Measurements from ENCODE around the gene EHF.

Gene EHF

DNA sequence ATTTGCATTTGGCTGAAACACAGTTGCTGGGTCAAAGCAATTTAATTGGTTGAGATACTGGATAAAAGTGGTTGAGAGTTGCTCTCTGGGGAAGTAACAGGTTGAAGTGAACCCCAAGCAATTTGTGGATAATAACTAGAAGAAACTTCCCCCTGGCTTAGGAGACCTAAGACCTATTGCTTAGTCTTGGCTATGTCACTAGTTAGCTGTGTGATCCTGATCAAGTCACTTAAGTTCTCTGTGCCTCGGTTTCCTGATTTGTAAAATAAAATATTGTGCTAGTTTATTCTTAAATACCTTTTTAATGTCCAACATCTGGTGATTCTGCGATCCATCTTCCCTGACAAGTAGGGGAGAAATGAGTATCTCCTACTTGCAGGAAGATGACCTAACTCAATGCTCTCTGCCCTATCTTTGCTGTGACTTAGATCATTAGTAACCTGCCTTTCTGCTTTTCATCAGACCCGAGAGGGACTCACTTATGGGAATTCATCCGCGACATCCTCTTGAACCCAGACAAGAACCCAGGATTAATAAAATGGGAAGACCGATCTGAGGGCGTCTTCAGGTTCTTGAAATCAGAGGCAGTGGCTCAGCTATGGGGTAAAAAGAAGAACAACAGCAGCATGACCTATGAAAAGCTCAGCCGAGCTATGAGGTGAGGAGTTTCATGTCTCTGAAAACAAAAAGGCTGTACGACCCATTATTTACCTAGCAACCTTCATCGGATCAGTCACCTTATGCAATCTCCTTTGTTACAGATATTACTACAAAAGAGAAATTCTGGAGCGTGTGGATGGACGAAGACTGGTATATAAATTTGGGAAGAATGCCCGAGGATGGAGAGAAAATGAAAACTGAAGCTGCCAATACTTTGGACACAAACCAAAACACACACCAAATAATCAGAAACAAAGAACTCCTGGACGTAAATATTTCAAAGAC, 37.5 kb downstream of the EHF start:
- Histone ChIP-seq H3K9ac (ENCODE audit: low read depth, low read length) (no peak overlapping the region), H3K4me1 (ENCODE audit: insufficient read depth, low read length) (peaks cover 12% of the 10 kb centered on the region; the same call in 1 of the 2 replicates), H3K27ac (ENCODE audit: low read length) (no peak overlapping the region), H3K27me3 (ENCODE audit: insufficient read depth, low read length) (no peaks in the 10 kb centered on the region), H3K4me3 (ENCODE audit: low read length) (no peak overlapping the region), H3K36me3 (ENCODE audit: insufficient read depth, low read depth, low read length) (no peaks in the 10 kb centered on the region), H3K9me3 (ENCODE audit: insufficient read depth, low read depth, low read length) (no peaks in the 10 kb centered on the region)

DNA sequence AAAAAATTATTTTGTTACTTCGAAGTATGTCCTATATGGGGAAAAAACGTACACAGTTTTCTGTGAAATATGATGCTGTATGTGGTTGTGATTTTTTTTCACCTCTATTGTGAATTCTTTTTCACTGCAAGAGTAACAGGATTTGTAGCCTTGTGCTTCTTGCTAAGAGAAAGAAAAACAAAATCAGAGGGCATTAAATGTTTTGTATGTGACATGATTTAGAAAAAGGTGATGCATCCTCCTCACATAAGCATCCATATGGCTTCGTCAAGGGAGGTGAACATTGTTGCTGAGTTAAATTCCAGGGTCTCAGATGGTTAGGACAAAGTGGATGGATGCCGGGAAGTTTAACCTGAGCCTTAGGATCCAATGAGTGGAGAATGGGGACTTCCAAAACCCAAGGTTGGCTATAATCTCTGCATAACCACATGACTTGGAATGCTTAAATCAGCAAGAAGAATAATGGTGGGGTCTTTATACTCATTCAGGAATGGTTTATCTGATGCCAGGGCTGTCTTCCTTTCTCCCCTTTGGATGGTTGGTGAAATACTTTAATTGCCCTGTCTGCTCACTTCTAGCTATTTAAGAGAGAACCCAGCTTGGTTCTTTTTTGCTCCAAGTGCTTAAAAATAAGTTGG, 38.3 kb downstream of the EHF start:
- H3K4me3 ChIP-seq (ENCODE audit: low read length): no peak overlapping the region
- H3K9me3 ChIP-seq (ENCODE audit: insufficient read depth, low read depth, low read length): no peaks in the 10 kb centered on the region
- H3K27me3 ChIP-seq (ENCODE audit: insufficient read depth, low read length): no peaks in the 10 kb centered on the region
- no peak overlapping the region for H3K27ac ChIP-seq (ENCODE audit: low read length)
- no peak overlapping the region for H3K9ac ChIP-seq (ENCODE audit: low read depth, low read length)
- no peaks in the 10 kb centered on the region for H3K36me3 ChIP-seq (ENCODE audit: insufficient read depth, low read depth, low read length)
- peaks cover 6% of the 10 kb centered on the region; the same call in 1 of the 2 replicates for H3K4me1 ChIP-seq (ENCODE audit: insufficient read depth, low read length)

DNA sequence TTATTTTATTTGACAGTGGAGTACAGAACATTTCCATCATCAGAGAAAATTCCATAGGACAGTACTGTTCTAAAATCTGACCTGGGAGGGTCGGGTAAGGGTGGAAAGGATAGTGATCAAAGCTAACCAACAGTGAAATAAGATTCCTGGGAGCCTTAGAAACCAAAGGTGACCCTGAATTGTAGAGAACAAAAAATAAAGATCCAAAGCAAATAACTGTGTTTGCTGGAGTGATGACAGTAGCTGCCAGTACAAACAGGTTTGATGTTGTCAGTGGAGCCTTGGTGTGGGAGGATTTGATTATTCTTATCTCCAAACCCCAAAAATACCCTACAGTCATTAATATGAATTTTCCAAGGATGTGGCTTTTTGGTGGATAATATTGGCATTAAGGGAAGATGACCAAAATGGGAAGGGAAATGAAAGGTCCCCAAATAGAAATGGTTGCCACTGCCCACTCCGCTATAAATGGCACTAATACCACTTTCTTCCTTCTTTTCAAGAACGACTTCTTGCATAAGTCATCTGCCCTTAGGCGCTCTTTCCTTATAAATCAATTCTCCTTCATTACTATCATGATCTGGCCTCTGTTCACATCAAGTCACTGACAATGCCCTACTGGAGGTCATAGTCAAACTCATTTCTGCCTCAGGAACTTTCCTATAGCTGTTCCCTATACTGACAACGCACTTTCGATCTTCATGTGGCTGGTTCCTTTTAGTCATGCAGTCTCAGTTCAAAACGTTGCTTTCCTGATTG, 44.4 kb downstream of the EHF start:
- no peaks in the 10 kb centered on the region for H3K36me3 ChIP-seq (ENCODE audit: insufficient read depth, low read depth, low read length)

DNA sequence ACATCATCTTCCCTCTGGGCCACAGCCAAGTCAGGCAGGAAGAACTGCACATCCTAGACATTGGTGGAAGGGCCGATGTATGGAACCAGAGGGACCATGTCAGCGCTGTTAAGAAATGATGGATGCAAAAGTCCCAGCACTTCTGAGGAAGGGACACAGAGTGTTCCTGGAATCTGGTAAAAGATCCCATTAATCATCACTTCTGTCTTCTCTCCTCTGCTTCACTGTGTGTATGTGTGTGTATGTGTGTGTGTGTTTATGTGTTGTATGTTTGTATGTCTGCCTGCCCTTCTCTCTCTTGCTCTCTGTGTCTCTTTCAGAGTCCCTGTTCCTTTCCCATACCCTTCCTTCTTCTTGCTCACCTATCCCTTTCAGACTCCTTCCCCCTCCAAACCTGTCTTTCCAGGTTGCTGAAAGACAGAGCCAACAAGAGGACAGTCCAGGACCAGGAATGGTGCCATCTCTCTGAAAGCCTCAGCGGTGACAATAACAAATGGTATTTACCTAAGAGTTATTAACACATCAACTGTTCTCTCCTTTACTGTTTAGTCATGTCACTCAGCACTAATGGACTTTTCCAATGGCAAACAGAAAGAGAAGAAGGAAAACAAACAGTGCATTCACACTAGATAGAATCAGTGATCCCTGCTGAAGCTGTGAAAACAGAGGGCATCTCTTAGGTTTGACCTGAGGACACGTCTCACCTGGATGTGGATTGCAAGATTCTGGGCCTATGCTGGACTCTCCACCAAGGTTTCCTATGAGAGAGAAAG, 47.1 kb downstream of the EHF start:
- peaks cover 7% of the 10 kb centered on the region; the same call in 1 of the 2 replicates for H3K4me1 ChIP-seq (ENCODE audit: insufficient read depth, low read length)
- H3K4me3 ChIP-seq (ENCODE audit: low read length): no peak overlapping the region
- no peaks in the 10 kb centered on the region for H3K36me3 ChIP-seq (ENCODE audit: insufficient read depth, low read depth, low read length)
- no peak overlapping the region for H3K9ac ChIP-seq (ENCODE audit: low read depth, low read length)
- H3K9me3 ChIP-seq (ENCODE audit: insufficient read depth, low read depth, low read length): no peaks in the 10 kb centered on the region
- no peak overlapping the region for H3K27ac ChIP-seq (ENCODE audit: low read length)
- no peaks in the 10 kb centered on the region for H3K27me3 ChIP-seq (ENCODE audit: insufficient read depth, low read length)

More for the DNA sequence above, 44.4 kb downstream of the EHF start:
- H3K27me3 ChIP-seq (ENCODE audit: insufficient read depth, low read length): no peaks in the 10 kb centered on the region
- H3K4me3 ChIP-seq (ENCODE audit: low read length): no peak overlapping the region
- H3K9me3 ChIP-seq (ENCODE audit: insufficient read depth, low read depth, low read length): no peaks in the 10 kb centered on the region
- H3K27ac ChIP-seq (ENCODE audit: low read length): no peak overlapping the region
- no peaks in the 10 kb centered on the region for H3K4me1 ChIP-seq (ENCODE audit: insufficient read depth, low read length)
- H3K9ac ChIP-seq (ENCODE audit: low read depth, low read length): no peak overlapping the region

DNA sequence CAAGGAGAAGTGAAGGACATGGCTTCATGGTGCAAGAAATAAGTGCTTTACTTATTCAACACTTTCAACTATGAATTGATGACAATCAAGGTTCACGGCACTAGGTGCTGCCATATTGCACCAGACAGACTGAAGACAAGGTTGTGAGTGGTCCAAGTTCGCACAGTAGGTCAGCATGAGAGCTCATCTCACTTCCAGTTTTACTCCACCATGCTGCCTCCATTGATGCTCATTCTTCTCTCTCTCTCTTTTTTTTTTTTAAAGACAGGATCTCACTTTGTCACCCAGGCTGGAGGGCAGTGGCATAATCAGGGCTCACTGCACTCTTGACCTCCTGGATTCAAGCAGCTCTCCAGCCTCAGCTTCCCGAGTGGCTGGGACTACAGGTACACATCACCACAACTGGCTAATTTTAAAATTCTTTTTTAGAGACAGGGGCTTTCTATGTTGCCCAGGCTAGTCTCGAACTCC, 47.7 kb downstream of the EHF start:
- Histone ChIP-seq H3K27me3 (ENCODE audit: insufficient read depth, low read length) (no peaks in the 10 kb centered on the region), H3K9me3 (ENCODE audit: insufficient read depth, low read depth, low read length) (no peaks in the 10 kb centered on the region), H3K9ac (ENCODE audit: low read depth, low read length) (no peak overlapping the region), H3K36me3 (ENCODE audit: insufficient read depth, low read depth, low read length) (no peaks in the 10 kb centered on the region), H3K4me1 (ENCODE audit: insufficient read depth, low read length) (peaks cover 7% of the 10 kb centered on the region; the same call in 1 of the 2 replicates), H3K27ac (ENCODE audit: low read length) (no peak overlapping the region), H3K4me3 (ENCODE audit: low read length) (no peak overlapping the region)

DNA sequence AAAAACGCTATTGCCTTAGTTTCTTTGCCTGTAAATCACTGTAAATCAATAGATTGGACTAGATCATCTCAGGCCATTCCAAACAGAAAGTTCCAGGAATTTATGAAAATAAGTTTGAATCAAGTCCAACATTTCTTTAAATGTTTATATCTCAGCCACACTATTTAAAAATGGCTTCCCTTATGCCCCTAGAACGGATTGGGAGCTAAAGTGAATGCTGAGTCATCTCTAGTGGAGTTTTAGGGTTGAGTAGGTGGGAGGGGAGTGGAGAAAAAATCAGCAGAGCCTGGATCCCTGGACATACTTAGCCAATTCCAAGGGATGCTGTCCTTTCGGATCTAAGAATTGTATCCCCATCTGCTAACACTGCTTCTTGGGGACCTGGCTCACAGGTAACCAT, 48.6 kb downstream of the EHF start:
- Histone ChIP-seq H3K9me3 (ENCODE audit: insufficient read depth, low read depth, low read length) (no peaks in the 10 kb centered on the region), H3K9ac (ENCODE audit: low read depth, low read length) (no peak overlapping the region), H3K27ac (ENCODE audit: low read length) (no peak overlapping the region), H3K4me1 (ENCODE audit: insufficient read depth, low read length) (peaks cover 7% of the 10 kb centered on the region; the same call in 1 of the 2 replicates), H3K36me3 (ENCODE audit: insufficient read depth, low read depth, low read length) (no peaks in the 10 kb centered on the region), H3K27me3 (ENCODE audit: insufficient read depth, low read length) (no peaks in the 10 kb centered on the region), H3K4me3 (ENCODE audit: low read length) (no peak overlapping the region)

DNA sequence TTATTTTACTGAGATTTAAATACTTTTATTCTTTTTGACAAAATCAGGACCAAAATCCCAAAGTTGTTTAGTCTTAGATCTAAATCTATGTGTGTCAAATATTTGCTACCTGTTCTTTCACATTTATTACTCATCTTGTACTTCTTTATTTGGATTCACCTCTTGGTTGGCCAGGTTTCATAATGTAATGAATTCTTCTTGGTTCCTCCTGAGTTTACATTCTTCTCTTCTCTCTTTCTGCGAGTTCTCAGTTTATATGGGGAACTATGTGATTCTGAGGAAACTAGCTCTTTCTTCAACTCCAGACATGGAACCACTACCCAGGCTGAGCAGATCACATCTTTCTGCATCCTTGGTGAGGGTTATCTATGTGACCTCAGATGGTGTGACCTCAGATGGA, 50.2 kb downstream of the EHF start:
- H3K27ac ChIP-seq (ENCODE audit: low read length): no peak overlapping the region
- H3K9ac ChIP-seq (ENCODE audit: low read depth, low read length): no peak overlapping the region
- no peaks in the 10 kb centered on the region for H3K9me3 ChIP-seq (ENCODE audit: insufficient read depth, low read depth, low read length)
- H3K4me3 ChIP-seq (ENCODE audit: low read length): no peak overlapping the region
- H3K36me3 ChIP-seq (ENCODE audit: insufficient read depth, low read depth, low read length): no peaks in the 10 kb centered on the region
- peaks cover 7% of the 10 kb centered on the region; the same call in 1 of the 2 replicates for H3K4me1 ChIP-seq (ENCODE audit: insufficient read depth, low read length)
- H3K27me3 ChIP-seq (ENCODE audit: insufficient read depth, low read length): no peaks in the 10 kb centered on the region

DNA sequence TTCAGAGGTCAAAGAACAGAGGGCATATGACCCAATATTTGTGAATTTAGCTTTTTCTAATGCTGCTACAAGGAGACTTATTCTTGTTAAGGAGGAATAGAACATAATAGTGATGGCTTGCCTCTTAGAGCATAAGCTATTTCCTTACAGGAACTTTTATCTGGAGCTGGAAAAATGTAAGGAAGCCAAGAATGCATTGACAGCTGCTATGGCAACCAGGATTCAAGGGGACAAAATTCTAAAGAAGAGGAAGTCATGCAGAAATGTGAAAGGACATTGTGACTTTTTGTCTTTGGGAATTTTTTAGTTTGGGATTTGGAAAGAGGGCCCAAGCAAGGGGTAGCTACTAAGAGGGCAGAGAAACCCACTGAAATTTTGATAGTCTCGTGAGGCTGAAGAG, 51.1 kb downstream of the EHF start:
- H3K4me1 ChIP-seq (ENCODE audit: insufficient read depth, low read length): peaks cover 7% of the 10 kb centered on the region; the same call in 1 of the 2 replicates
- no peak overlapping the region for H3K4me3 ChIP-seq (ENCODE audit: low read length)
- H3K9ac ChIP-seq (ENCODE audit: low read depth, low read length): no peak overlapping the region
- no peaks in the 10 kb centered on the region for H3K9me3 ChIP-seq (ENCODE audit: insufficient read depth, low read depth, low read length)
- H3K27me3 ChIP-seq (ENCODE audit: insufficient read depth, low read length): no peaks in the 10 kb centered on the region
- H3K36me3 ChIP-seq (ENCODE audit: insufficient read depth, low read depth, low read length): no peaks in the 10 kb centered on the region
- no peak overlapping the region for H3K27ac ChIP-seq (ENCODE audit: low read length)

DNA sequence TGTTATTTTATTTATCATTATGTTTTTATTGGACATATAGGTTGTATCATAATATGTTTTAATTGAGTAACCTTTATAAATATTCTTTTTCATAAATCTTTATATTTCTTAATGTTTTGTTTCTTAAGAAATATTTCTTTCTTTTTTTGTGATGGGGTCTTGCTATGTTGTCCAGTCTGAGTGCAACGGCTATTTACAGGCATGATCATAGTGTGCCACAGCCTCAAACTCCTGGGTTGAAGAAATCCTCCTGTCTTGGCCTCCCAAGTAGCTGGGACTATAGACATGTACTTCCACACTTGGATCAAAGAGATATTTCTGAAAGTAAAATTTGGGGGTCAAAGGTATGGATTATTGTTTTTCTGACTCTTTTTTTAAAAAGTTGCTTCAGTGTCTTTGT, 53.1 kb downstream of the EHF start:
- H3K4me3 ChIP-seq (ENCODE audit: low read length): no peak overlapping the region
- no peak overlapping the region for H3K9ac ChIP-seq (ENCODE audit: low read depth, low read length)
- H3K9me3 ChIP-seq (ENCODE audit: insufficient read depth, low read depth, low read length): no peaks in the 10 kb centered on the region
- H3K27me3 ChIP-seq (ENCODE audit: insufficient read depth, low read length): no peaks in the 10 kb centered on the region
- no peak overlapping the region for H3K27ac ChIP-seq (ENCODE audit: low read length)
- no peaks in the 10 kb centered on the region for H3K36me3 ChIP-seq (ENCODE audit: insufficient read depth, low read depth, low read length)
- peaks cover 7% of the 10 kb centered on the region; the same call in 1 of the 2 replicates for H3K4me1 ChIP-seq (ENCODE audit: insufficient read depth, low read length)

DNA sequence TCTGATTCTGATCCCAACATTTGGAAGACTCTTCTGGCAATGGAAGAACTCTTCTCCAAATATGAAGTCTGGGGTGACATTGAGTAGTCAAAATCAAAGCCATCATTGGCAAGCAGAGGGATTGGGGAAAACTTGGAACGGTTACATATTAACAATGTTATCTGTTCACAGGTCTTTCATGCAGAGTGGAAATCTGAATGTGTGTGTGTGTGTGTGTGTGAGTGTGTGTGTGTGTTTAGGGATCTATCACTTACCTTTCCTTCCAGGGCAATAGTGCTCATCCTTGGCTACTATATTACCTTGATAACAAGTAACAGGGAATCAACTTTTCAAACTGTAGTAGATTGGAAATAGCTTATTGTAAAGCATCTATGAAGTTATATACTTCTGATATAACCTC, 55.3 kb downstream of the EHF start:
- no peak overlapping the region for H3K4me3 ChIP-seq (ENCODE audit: low read length)
- H3K9me3 ChIP-seq (ENCODE audit: insufficient read depth, low read depth, low read length): no peaks in the 10 kb centered on the region
- peaks cover 11% of the 10 kb centered on the region; the same call in 1 of the 2 replicates for H3K4me1 ChIP-seq (ENCODE audit: insufficient read depth, low read length)
- H3K27ac ChIP-seq (ENCODE audit: low read length): no peak overlapping the region
- no peak overlapping the region for H3K9ac ChIP-seq (ENCODE audit: low read depth, low read length)
- H3K27me3 ChIP-seq (ENCODE audit: insufficient read depth, low read length): no peaks in the 10 kb centered on the region
- H3K36me3 ChIP-seq (ENCODE audit: insufficient read depth, low read depth, low read length): no peaks in the 10 kb centered on the region

DNA sequence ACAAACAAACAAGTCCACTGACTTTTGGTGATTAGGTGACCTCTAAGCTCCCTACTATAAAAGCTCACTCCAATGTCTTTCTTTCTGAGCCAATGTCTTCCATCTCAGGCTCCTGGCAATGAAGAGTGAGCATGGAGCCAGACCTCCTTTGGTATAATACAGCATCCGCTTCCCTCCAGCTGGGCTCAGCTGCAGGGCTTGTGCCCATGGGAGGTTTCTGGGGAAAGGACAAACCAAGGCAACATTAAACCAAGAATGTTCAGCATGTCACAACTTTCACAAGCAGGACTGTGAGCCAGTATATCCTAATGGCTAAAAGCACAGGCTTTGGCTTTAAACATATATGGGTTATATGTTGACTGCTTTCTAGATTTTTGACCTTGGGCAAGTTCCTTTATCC, 58.8 kb downstream of the EHF start:
- H3K4me3 ChIP-seq (ENCODE audit: low read length): no peak overlapping the region
- no peaks in the 10 kb centered on the region for H3K27me3 ChIP-seq (ENCODE audit: insufficient read depth, low read length)
- H3K27ac ChIP-seq (ENCODE audit: low read length): no peak overlapping the region
- no peaks in the 10 kb centered on the region for H3K36me3 ChIP-seq (ENCODE audit: insufficient read depth, low read depth, low read length)
- H3K9me3 ChIP-seq (ENCODE audit: insufficient read depth, low read depth, low read length): no peaks in the 10 kb centered on the region
- H3K4me1 ChIP-seq (ENCODE audit: insufficient read depth, low read length): peaks cover 15% of the 10 kb centered on the region
- H3K9ac ChIP-seq (ENCODE audit: low read depth, low read length): no peak overlapping the region

All from iPS-20b (cell line).